Stimulated activated CD8-positive, alpha-beta memory T cell treated with anti-CD3 and anti-CD28 coated beads, Interleukin-2, amount 100 ng/mL, for 1 hour (primary cell): Measurements from ENCODE around the gene TXNDC15.
A peak's percentile ranks its signal among the peaks of the same experiment; 100 is the strongest.
"Not testable (repeated sequence)": the region's sequence is repeated elsewhere in the genome, so short reads cannot be mapped to it uniquely, and the experiment has no call there.

Experiments
- DNase-seq, 2 donors: peaks; one replicate each; pipeline ENCODE4 v3.0.0-alpha.2; 2020; ENCODE audit warnings: low read depth in 2 of 2

Gene TXNDC15

GRCh38 chr5:134873987-134874830 is at the start of gene TXNDC15:
TXNDC15 (plus strand) TSS chr5:134874371; CDS start chr5:134874428, 57 bp downstream.
- peak; percentile 65 to 70 for DNase-seq

GRCh38 chr5:134824681-134825080 is 49.5 kb upstream of the TXNDC15 start:
- DNase-seq, result no peak

GRCh38 chr5:134825212-134825611 is 49.0 kb upstream of the TXNDC15 start:
- no peak for DNase-seq

- DNase-seq, result no peak
Measured at GRCh38 chr5:134833340-134834032, 40.7 kb upstream of the TXNDC15 start.

GRCh38 chr5:134835623-134836022 is 38.5 kb upstream of the TXNDC15 start:
- DNase-seq, result no peak

- DNase-seq, result no peak
Measured at GRCh38 chr5:134837530-134838181, 36.5 kb upstream of the TXNDC15 start.

- not testable (repeated sequence) for DNase-seq
Measured at GRCh38 chr5:134838361-134838760, 35.8 kb upstream of the TXNDC15 start.

- no peak for DNase-seq
Measured at GRCh38 chr5:134840811-134841210, 33.4 kb upstream of the TXNDC15 start.

GRCh38 chr5:134844252-134844651 is 29.9 kb upstream of the TXNDC15 start:
- no peak for DNase-seq

- DNase-seq, result no peak
Measured at GRCh38 chr5:134845335-134845851, 28.8 kb upstream of the TXNDC15 start.

- peak; percentile 80 to 84 for DNase-seq
Measured at GRCh38 chr5:134845852-134846640, 28.1 kb upstream of the TXNDC15 start, which contains the start of gene C5orf24. C5orf24 (plus strand) TSS chr5:134845968; CDS start chr5:134854901, 8,933 bp downstream.

- no peak for DNase-seq
Measured at GRCh38 chr5:134846641-134846960, 27.6 kb upstream of the TXNDC15 start.

- not testable (repeated sequence) for DNase-seq
Measured at GRCh38 chr5:134849434-134849933, 24.7 kb upstream of the TXNDC15 start.

- DNase-seq, result no peak
Measured at GRCh38 chr5:134851307-134851923, 22.8 kb upstream of the TXNDC15 start.

- not testable (repeated sequence) for DNase-seq
Measured at GRCh38 chr5:134856465-134856864, 17.7 kb upstream of the TXNDC15 start.

GRCh38 chr5:134857401-134857800 is 16.8 kb upstream of the TXNDC15 start:
- DNase-seq, result no peak

GRCh38 chr5:134864707-134865106 is 9.5 kb upstream of the TXNDC15 start:
- no peak for DNase-seq

GRCh38 chr5:134873494-134873893 is 677 bp upstream of the TXNDC15 start:
- DNase-seq, result no peak

GRCh38 chr5:134874831-134875655 is 872 bp downstream of the TXNDC15 start:
- DNase-seq, result no peak

- DNase-seq, result no peak
Measured at GRCh38 chr5:134877159-134877558, 3.0 kb downstream of the TXNDC15 start.
